A673 (cell line): ENCODE data around the gene PRR5L. TPM values are rescaled to one million over a fixed set of nuclear protein-coding genes. Genes with fewer than 3 reads are reported as not detected.

Source experiments
- BruUV-seq: library from RNA; stranded (reverse); fragments of 400-500 nt; replicated peaks from 2 replicates; lab custom pipeline; 2021; lab: Mats Ljungman, UMichigan
- CTCF ChIA-PET: fragments of 300-600 bp; sonication (Branson Sonifier 250); formaldehyde crosslinking; loops from one replicate; lab custom pipeline; 2022; ENCODE audit warnings: antibody characterized with exemption; lab: Charles Lee
- POLR2A ChIA-PET: fragments of 300-600 bp; sonication (Branson Sonifier 250); formaldehyde crosslinking; loops from one replicate; lab custom pipeline; 2022; ENCODE audit warnings: antibody characterized with exemption; ENCODE audit not compliant: low non-redundant PET; lab: Charles Lee
- DNase-seq: peaks from one replicate; pipeline ENCODE4 v3.0.0-alpha.2; 2015; ENCODE audit warnings: low spot score
- H3K27ac ChIP-seq: fragments of 200-600 bp; sonication (generic); 2 replicates; pipeline ENCODE4 v1.5.1; 2016; ENCODE audit warnings: mixed run types, low read depth, mild to moderate bottlenecking, mixed read lengths, antibody characterized with exemption, low read length; ENCODE audit not compliant: poor library complexity, severe bottlenecking
- H3K27me3 ChIP-seq: fragments of 200-600 bp; sonication (generic); replicated peaks from 2 replicates; pipeline ENCODE4 v1.6.1; 2017; ENCODE audit warnings: mixed run types, low read depth, mild to moderate bottlenecking, mixed read lengths, antibody characterized with exemption, low read length; ENCODE audit not compliant: insufficient read depth, poor library complexity
- H3K36me3 ChIP-seq: fragments of 200-600 bp; sonication (generic); 2 replicates; pipeline ENCODE4 v1.6.1; 2016; ENCODE audit warnings: mixed run types, mild to moderate bottlenecking, mixed read lengths, antibody characterized with exemption, low read length; ENCODE audit not compliant: insufficient read depth, poor library complexity, severe bottlenecking
- H3K4me1 ChIP-seq: fragments of 200-600 bp; sonication (generic); 2 replicates; pipeline ENCODE4 v1.6.1; 2017; ENCODE audit warnings: mixed run types, mild to moderate bottlenecking, mixed read lengths, antibody characterized with exemption, low read length; ENCODE audit not compliant: insufficient read depth, poor library complexity, severe bottlenecking
- H3K4me3 ChIP-seq: fragments of 200-600 bp; sonication (generic); 2 replicates; pipeline ENCODE4 v1.5.1; 2016; ENCODE audit warnings: low read depth, mixed run types, mild to moderate bottlenecking, mixed read lengths, low read length; ENCODE audit not compliant: poor library complexity, severe bottlenecking
- H3K9me3 ChIP-seq: fragments of 200-600 bp; sonication (generic); 2 replicates; pipeline ENCODE4 v1.6.1; 2016; ENCODE audit warnings: mixed run types, low read depth, mild to moderate bottlenecking, mixed read lengths, antibody characterized with exemption, low read length; ENCODE audit not compliant: poor library complexity, severe bottlenecking
- CTCF ChIP-seq: fragments of 300-800, 200-600 bp; sonication (generic); conservative IDR thresholded peaks from 2 replicates; pipeline ENCODE4 v1.5.1; 2017; ENCODE audit warnings: low read depth, mild to moderate bottlenecking, antibody characterized with exemption, low read length, moderate library complexity, mixed read lengths
- EZH2 ChIP-seq: fragments of 200-600 bp; sonication (generic); IDR thresholded peaks from 2 replicates; pipeline ENCODE4 v1.6.1; 2017; ENCODE audit warnings: borderline replicate concordance, low read depth, mild to moderate bottlenecking, mixed read lengths, antibody characterized with exemption, low read length; ENCODE audit not compliant: poor library complexity, severe bottlenecking
- intact Hi-C: fragments of 100-400 bp; cut with micrococcal nuclease; formaldehyde crosslinking; loops from one replicate; pipeline ENCODE4 v1.10.0; 2022; ENCODE audit not compliant: unreplicated experiment
- total RNA-seq: library from RNA; stranded (reverse); gene quantifications from 2 replicates; pipeline ENCODE4 v1.2.3, GENCODE V29; 2021

Gene PRR5L
- total RNA-seq, 1 experiment from 2014 or later, result 102 TPM

GRCh38 chr11:36431429-36432092, 135.5 kb downstream of the PRR5L start:
- Histone ChIP-seq H3K36me3 (peaks cover 23% of the 10 kb centered on the region), H3K4me1 (no peaks in the 10 kb centered on the region), H3K27ac (no peak overlapping the region), H3K27me3 (no peaks in the 10 kb centered on the region), H3K9me3 (no peaks in the 10 kb centered on the region), H3K4me3 (no peak overlapping the region)
- no peak for DNase-seq
- POLR2A ChIA-PET, result no interaction called here
- BruUV-seq, result no TSS peak
- intact Hi-C loops, result no loop called here
- CTCF ChIA-PET, result no interaction called here
- no peak for TF ChIP-seq CTCF
- no peak for TF ChIP-seq EZH2

DNA sequence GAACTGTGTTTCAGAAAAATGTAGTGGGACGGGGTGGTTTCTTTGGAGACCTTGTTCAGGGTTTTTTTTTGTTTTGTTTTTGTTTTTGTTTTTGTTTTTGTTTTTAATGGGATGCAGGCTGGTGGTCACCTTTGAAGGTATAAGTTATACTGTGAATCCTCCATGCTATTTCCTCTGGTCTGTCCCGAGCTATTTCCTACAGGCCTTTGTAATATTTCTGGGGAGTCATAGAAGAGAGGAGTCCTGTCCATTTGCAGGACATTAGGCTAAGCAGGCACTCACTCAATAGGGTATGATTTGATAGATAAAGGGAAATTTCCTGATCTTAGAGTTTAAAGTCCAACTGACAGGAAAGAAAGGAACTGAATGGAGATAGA, 136.0 kb downstream of the PRR5L start:
- Histone ChIP-seq H3K4me1 (no peaks in the 10 kb centered on the region), H3K4me3 (no peak overlapping the region), H3K36me3 (peaks cover 25% of the 10 kb centered on the region), H3K9me3 (no peaks in the 10 kb centered on the region), H3K27ac (no peak overlapping the region), H3K27me3 (no peaks in the 10 kb centered on the region)
- no peak for DNase-seq
- CTCF ChIA-PET, result no interaction called here
- POLR2A ChIA-PET, result no interaction called here
- BruUV-seq, result no TSS peak
- TF ChIP-seq EZH2, result no peak
- TF ChIP-seq CTCF, result no peak
- intact Hi-C loops, result no loop called here

DNA sequence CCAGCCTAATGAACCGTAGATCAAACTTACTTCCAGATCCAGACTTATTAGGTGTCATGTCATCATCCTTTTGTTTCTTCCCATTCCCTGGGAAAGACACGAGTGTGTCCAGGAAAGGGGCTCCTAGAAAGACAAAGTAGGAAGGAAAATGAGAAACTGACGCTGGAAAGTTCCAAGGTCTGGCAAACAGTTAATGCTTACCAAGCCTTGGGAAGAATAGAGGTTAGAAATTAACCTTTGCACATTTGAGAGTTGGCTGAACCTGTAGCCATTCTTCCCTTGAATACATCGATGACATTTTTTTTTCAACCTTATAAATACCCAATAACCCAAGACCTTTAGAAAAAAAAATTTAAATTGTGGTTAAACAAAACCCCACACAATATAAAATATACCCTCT, 136.7 kb downstream of the PRR5L start:
- H3K27ac ChIP-seq, result no peak overlapping the region
- no peaks in the 10 kb centered on the region for H3K4me1 ChIP-seq
- CTCF ChIA-PET, result no interaction called here

More for the DNA sequence above, 136.7 kb downstream of the PRR5L start:
- Histone ChIP-seq H3K27me3 (no peaks in the 10 kb centered on the region), H3K9me3 (no peaks in the 10 kb centered on the region), H3K36me3 (peaks cover 32% of the 10 kb centered on the region), H3K4me3 (no peak overlapping the region)
- intact Hi-C loops, result no loop called here
- TF ChIP-seq EZH2 (no peak), CTCF (no peak)
- no peak for DNase-seq
- no TSS peak for BruUV-seq
- POLR2A ChIA-PET, result no interaction called here
